ENCODE data around the gene TRAF2.

The TRAF2 gene

GRCh38 chr9:136939431-136939995, 53.2 kb downstream of the TRAF2 start:
- no peak for DNase-seq

DNA sequence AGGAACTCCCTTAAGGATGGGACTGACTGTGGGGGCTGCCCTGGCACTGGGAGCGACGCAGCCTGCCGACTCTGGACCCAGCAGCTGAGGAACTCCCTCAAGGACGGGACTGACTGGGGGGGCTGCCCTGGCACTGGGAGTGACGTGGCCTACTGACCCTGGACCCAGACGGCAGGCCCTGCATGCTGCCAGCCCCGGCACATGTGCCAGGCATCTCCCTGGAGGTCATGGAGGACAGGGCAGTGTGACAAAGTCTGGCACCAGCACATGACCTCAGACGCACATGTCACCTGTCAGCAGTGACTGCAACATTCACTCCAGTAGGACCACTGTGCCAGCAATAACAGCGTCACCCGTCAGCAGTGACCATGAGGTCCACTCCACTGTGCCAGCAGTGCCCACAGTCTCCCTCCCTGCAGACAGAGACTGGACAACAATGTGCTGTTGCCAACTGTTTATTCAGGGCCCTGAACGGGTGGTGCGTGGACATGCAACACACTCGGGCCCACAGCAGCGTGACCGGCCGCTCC, 53.7 kb downstream of the TRAF2 start:
- no peak for DNase-seq

- no peak for DNase-seq
Observed at GRCh38 chr9:136940526-136941230, 54.4 kb downstream of the TRAF2 start.

GRCh38 chr9:136941231-136942111, 55.2 kb downstream of the TRAF2 start:
- no peak for DNase-seq

GRCh38 chr9:136942112-136942880, 56.0 kb downstream of the TRAF2 start:
- no peak for DNase-seq

GRCh38 chr9:136942881-136943230, 56.5 kb downstream of the TRAF2 start:
- DNase-seq = no peak

DNA sequence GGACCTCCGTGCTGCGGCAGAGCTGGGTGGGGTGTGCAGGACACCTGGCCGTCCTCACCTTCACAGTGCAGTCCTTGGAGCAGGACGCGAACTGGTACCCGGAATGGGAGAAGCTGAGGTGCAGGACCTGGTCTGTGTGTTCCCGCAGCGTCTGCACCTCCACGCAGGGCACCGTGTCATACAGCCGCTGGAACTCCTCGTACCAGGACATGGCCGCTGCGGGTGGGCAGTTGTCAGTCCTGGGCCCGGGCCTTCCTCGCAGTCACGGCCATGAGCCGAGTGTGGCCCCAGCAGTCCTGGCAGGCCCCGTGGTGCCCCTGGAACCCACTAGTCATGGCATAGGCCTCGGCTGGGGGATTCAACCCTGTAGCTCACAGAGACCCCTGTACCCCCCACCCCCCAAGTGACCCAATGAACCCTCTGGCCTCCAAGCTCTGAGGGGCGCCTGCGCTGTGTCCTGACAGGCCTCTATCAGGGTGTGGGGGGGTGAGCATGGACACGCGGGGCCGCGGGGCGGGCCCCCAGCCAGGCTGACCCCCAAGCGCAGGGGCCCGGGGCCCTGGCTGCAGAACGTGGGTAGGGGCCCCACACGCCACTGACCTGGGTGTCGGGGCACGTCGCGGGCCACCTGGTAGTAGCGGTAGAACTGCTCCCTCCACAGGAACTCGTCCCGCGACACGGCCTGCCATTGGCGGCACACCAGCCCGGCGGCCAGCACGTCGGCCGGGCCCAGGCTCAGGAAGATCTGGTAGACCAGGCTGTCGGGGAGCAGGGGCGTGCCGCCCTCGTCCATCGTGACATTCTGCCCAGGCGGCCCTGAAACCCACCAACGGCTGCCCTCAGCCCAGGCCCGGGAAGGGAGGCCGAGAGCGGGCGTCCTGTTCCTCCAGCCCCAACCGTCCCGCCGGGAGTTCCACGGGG, 57.2 kb downstream of the TRAF2 start:
- DNase-seq = no peak

DNA sequence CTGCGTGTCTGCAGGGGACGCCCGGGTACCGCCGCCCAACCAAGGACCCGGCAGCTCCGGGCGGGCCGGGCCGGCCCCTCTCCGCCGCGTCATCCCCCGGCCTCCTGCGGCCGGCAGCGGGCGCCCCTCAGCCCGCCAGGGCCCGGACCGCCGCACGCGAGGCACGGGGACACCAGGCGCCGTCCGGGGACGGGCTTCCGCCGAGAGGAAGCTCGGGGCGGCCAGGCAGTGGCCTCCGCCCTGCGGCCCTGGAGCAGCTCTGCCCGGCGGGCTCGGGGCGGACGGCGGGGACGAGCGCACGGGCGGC, 57.8 kb downstream of the TRAF2 start:
- no peak for DNase-seq

- DNase-seq = peak; percentile 92
Observed at GRCh38 chr9:136944519-136945332, 58.4 kb downstream of the TRAF2 start, which contains the start of the genes C8G and FBXW5. Gene C8G (plus strand): TSS chr9:136945243. CDS start chr9:136945321, 78 bp downstream. Gene FBXW5 (minus strand): TSS chr9:136944738. CDS start chr9:136944083, 655 bp downstream.

DNA sequence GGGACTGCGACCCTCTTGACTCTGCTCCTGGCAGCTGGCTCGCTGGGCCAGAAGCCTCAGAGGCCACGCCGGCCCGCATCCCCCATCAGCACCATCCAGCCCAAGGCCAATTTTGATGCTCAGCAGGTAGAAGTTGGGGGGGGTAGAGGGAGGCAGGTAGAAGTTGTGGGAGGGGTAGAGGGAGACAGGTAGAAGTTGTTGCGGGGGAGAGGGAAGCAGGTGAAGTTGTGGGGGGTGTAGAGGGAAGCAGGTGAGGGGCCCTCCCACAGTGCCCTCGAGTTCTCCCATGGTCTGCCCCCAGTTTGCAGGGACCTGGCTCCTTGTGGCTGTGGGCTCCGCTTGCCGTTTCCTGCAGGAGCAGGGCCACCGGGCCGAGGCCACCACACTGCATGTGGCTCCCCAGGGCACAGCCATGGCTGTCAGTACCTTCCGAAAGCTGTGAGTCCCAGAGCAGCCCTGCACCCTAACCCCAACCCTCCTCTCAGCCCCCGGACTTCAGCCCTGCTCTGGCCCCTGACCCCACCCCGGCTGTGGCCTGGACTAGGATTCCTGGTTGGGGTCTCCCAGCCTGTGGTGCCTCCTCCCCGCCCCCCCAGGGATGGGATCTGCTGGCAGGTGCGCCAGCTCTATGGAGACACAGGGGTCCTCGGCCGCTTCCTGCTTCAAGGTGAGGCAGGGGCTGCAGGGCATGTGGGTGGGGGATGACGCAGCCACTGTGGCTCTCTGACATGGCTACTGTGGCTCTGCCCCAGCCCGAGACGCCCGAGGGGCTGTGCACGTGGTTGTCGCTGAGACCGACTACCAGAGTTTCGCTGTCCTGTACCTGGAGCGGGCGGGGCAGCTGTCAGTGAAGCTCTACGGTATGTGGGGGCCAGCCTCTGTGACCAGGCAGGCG, 59.3 kb downstream of the TRAF2 start:
- DNase-seq = no peak

- DNase-seq = no peak
Observed at GRCh38 chr9:136946228-136947027, 60.1 kb downstream of the TRAF2 start.

- DNase-seq = no peak
Observed at GRCh38 chr9:136947028-136947891, 60.9 kb downstream of the TRAF2 start.

GRCh38 chr9:136947955-136948510, 61.7 kb downstream of the TRAF2 start:
- no peak for DNase-seq

DNA sequence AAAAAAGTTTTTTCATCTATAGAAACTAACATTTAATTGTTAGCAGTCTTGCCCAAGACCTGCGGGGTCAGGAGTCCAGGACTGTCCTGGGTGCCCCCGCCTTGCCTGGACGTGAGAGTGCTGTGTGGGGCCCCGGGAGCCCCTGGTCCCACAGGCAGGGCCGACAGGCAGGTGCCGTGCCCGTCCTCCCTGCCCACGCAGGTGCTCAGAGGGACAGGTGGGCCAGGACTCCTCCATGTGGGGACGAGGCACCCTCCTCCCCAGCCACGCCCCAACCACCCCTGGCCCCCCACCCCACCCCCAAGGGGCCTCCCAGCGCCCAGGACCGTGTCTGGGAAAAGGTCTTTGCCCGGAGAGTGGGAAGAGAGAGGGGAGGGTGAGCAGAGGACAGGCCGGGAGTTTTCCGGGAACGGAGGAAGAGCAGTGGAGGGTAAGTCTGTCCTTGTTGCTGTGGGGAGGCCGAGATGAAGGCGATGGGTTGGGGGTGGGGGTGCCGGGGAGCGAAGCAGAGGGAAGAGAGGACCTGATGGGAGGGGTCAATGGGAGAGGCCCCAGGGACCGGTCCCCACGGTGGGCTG, 63.0 kb downstream of the TRAF2 start:
- no peak for DNase-seq

- peak; percentile 94 for DNase-seq
Observed at GRCh38 chr9:136949817-136950655, 63.7 kb downstream of the TRAF2 start.

GRCh38 chr9:136950656-136951276, 64.5 kb downstream of the TRAF2 start:
- DNase-seq = no peak

Measured in NCI-H1436 (cell line).